Activated CD8-positive, alpha-beta T cell treated with anti-CD3 and anti-CD28 coated beads for 36 hours (primary cell): Measurements from ENCODE around the gene COQ9. TPM values are rescaled to one million over a fixed set of nuclear protein-coding genes. Genes with fewer than 3 reads are reported as not detected.

Source experiments
- ATAC-seq: fragments of 200-7000 bp; cut with Tn5 transposase; one replicate; pipeline ENCODE4 v1.10.0; 2021; ENCODE audit warnings: mild to moderate bottlenecking, moderate library complexity
- CTCF ChIA-PET: fragments of 350-600 bp; sonication (Branson Sonifier 250); formaldehyde crosslinking; loops from one replicate; lab custom pipeline; 2021; ENCODE audit warnings: antibody characterized with exemption; lab: Charles Lee
- POLR2A ChIA-PET: fragments of 350-600 bp; sonication (Branson Sonifier 250); formaldehyde crosslinking; loops from one replicate; lab custom pipeline; 2021; ENCODE audit warnings: antibody characterized with exemption; lab: Charles Lee
- DNase-seq: peaks from one replicate; pipeline ENCODE4 v3.0.0-alpha.2; 2020
- H3K27ac Mint-ChIP-seq: one replicate; pipeline ENCODE4 v1.8.0; 2021; ENCODE audit warnings: mild to moderate bottlenecking, mixed read lengths
- H3K27me3 Mint-ChIP-seq: one replicate; pipeline ENCODE4 v1.8.0; 2021; ENCODE audit warnings: mixed read lengths
- H3K36me3 Mint-ChIP-seq: one replicate; pipeline ENCODE4 v1.8.0; 2021; ENCODE audit warnings: low read depth, mixed read lengths
- H3K4me1 Mint-ChIP-seq: one replicate; pipeline ENCODE4 v1.8.0; 2021; ENCODE audit warnings: low read depth, mixed read lengths
- H3K4me3 Mint-ChIP-seq: one replicate; pipeline ENCODE4 v1.8.0; 2021; ENCODE audit warnings: mild to moderate bottlenecking, moderate library complexity, mixed read lengths
- H3K9me3 Mint-ChIP-seq: one replicate; pipeline ENCODE4 v1.8.0; 2021; ENCODE audit warnings: mixed read lengths
- CTCF ChIP-seq: fragments of 200-600 bp; IDR thresholded peaks from one replicate; pipeline ENCODE4 v1.8.0; 2022; ENCODE audit warnings: antibody characterized with exemption, mild to moderate bottlenecking
- intact Hi-C: fragments of 100-400 bp; cut with micrococcal nuclease; formaldehyde crosslinking; loops from one replicate; pipeline ENCODE4 v1.10.0; 2022
- total RNA-seq, 2 experiments: library from RNA; stranded (reverse); gene quantifications; one replicate each; pipeline ENCODE4 v1.2.3, GENCODE V29; 2021

Gene COQ9
- total RNA-seq, 2 experiments from 2014 or later: 39.3 to 39.6 TPM

DNA sequence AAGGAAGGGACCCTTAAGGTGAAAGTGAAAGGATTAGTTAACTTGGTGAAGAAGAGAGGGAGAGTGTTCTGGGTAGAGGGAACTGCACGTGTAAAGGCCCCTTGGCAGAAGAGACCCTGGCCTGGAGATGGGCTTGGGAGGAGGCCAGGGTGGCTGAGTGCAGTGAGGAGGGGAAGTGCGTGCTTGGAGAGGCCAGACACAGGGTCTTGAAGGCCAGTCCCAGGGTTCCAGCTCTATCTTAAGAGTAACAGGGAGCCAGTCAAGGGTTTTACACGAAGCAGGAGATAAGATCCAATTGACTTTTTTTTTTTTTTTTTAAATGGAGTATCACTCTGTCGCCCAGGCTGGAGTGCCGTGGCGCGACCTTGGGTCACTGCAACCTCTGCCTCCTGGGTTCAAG lies 54.2 kb downstream of the COQ9 start:
- intact Hi-C loops: no loop called here
- ChIA-PET POLR2A (interaction anchor here (1.0 to 1.4 kb wide), 2 partner anchors 26 to 39 kb away, joined by 3 to 5 read pairs; partner anchors contain the start of gene POLR2C), CTCF (interaction anchor here (1.3 kb wide), 1 partner anchor 18 kb away, joined by 4 read pairs; no protein-coding TSS in a partner anchor)
- Mint-ChIP-seq H3K27me3 (no peaks in the 10 kb centered on the region), H3K36me3 (no peaks in the 10 kb centered on the region), H3K4me1 (peaks cover 11% of the 10 kb centered on the region), H3K27ac (no peak overlapping the region), H3K9me3 (no peaks in the 10 kb centered on the region), H3K4me3 (no peak overlapping the region)
- ATAC-seq (no peak), DNase-seq (no peak)
- no peak for TF ChIP-seq CTCF

DNA sequence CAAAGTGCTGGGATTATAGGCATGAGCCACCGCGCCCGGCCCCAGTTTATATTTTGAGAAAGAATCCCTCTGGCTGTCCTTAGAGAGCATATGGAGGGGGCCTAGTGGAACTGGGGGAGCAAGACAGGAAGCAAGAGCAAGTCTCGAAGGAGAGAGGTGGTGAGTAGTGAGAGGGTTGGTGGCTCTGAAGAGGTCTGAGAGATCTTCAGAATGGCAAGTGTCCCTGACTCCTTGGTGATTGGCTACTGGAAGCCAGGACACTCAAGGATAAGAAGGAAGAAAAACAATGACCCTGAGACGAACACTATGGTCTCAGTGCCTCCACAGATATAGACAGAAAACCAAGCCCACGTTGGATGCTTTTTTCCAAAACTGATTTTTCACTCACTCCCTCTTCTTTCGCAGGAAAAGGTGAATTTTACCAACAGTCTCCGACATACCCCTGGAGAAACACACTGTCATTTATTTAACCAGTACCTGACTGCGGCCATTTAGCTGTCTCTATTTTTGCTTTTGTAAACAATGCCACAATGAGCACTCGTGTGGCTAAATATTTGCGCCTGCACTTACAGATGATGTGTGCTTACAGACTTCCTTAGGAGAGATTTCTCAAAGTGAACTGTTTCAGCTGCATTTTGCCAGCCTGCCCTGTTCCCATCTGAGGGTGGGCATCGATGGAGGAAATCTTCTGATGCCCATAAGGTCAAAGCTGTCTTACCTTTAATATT lies 54.9 kb downstream of the COQ9 start:
- H3K4me3 Mint-ChIP-seq: no peak overlapping the region
- no peaks in the 10 kb centered on the region for H3K27me3 Mint-ChIP-seq
- H3K27ac Mint-ChIP-seq: no peak overlapping the region
- TF ChIP-seq CTCF: no peak
- no peak for ATAC-seq
- ChIA-PET POLR2A (no interaction called here), CTCF (interaction anchor here (1.0 to 1.3 kb wide), 2 partner anchors 18 to 25 kb away, joined by 3 to 4 read pairs; no protein-coding TSS in a partner anchor)
- DNase-seq: no peak
- no peaks in the 10 kb centered on the region for H3K36me3 Mint-ChIP-seq
- intact Hi-C loops: no loop called here
- H3K4me1 Mint-ChIP-seq: peaks cover 11% of the 10 kb centered on the region
- H3K9me3 Mint-ChIP-seq: no peaks in the 10 kb centered on the region

GRCh38 chr16:57503366-57503765 lies 56.1 kb downstream of the COQ9 start:
- POLR2A ChIA-PET: interaction anchor here (1.3 kb wide), 1 partner anchor 41 kb away, joined by 3 read pairs; the partner anchor contains the start of gene POLR2C
- Mint-ChIP-seq H3K4me1 (peaks cover 11% of the 10 kb centered on the region), H3K4me3 (no peak overlapping the region), H3K9me3 (no peaks in the 10 kb centered on the region), H3K27me3 (no peaks in the 10 kb centered on the region), H3K27ac (no peak overlapping the region), H3K36me3 (no peaks in the 10 kb centered on the region)
- no peak for TF ChIP-seq CTCF
- ATAC-seq (no peak), DNase-seq (no peak)
- CTCF ChIA-PET: no interaction called here
- intact Hi-C loops: no loop called here

DNA sequence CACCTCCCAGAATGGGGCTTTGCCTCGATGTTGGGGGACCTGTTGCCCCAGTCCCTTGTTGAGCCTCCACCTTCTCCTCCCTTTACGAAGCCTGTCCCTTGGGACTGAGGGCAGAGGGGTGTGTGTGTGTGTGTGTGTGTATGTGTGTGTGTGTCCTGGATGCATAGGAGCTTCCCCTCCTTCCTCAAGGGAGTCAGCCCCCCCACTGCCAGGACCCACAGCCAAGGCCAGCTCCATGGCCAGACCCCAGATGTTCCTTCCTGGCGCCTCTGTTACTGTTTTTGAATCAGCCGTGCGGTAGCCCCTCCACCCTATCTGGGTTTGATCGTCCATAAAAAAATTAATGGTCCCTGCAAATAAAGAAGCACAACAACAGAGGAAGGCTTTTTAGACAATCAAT lies 56.7 kb downstream of the COQ9 start:
- H3K27me3 Mint-ChIP-seq: no peaks in the 10 kb centered on the region
- no peak for TF ChIP-seq CTCF
- ATAC-seq (no peak), DNase-seq (no peak)
- H3K4me3 Mint-ChIP-seq: no peak overlapping the region
- no peaks in the 10 kb centered on the region for H3K36me3 Mint-ChIP-seq
- ChIA-PET POLR2A (interaction anchor here (1.3 kb wide), 1 partner anchor 42 kb away, joined by 3 read pairs; the partner anchor contains the start of gene POLR2C), CTCF (no interaction called here)
- peaks cover 11% of the 10 kb centered on the region for H3K4me1 Mint-ChIP-seq
- H3K27ac Mint-ChIP-seq: no peak overlapping the region
- no peaks in the 10 kb centered on the region for H3K9me3 Mint-ChIP-seq
- intact Hi-C loops: no loop called here

DNA sequence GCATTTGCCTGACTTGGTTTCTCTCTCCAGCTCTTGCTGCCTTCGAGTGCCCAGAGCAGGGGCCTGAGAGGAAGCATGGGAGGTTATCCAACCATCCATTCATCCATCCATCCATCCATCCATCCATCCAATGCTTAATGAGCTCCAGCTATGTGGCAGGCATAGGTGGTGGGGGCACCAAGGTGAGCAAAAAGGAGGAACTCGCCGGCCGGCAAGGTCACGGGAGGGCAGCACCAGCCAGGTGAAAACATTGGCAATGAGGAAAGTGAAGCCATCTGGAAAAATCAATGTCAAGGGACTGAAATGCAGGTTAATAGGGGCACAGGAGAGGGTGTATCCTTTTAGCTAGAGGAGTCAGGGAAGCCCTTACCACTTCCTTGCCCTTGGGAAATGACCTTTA lies 57.2 kb downstream of the COQ9 start:
- POLR2A ChIA-PET: interaction anchor here (1.2 to 1.3 kb wide), 2 partner anchors 16 to 42 kb away, joined by 3 to 4 read pairs; partner anchors contain the start of gene POLR2C
- no peaks in the 10 kb centered on the region for H3K36me3 Mint-ChIP-seq
- intact Hi-C loops: no loop called here
- no peaks in the 10 kb centered on the region for H3K9me3 Mint-ChIP-seq
- CTCF ChIA-PET: interaction anchor here (1.2 to 1.4 kb wide), 2 partner anchors 17 to 18 kb away, joined by 3 read pairs; no protein-coding TSS in a partner anchor
- DNase-seq: no peak
- peaks cover 11% of the 10 kb centered on the region for H3K4me1 Mint-ChIP-seq
- H3K27me3 Mint-ChIP-seq: no peaks in the 10 kb centered on the region
- TF ChIP-seq CTCF: no peak
- no peak for ATAC-seq
- no peak overlapping the region for H3K4me3 Mint-ChIP-seq
- no peak overlapping the region for H3K27ac Mint-ChIP-seq
